ENCODE data around the gene SPPL3.

Gene SPPL3

GRCh38 chr12:120814203-120814902 lies 89.8 kb downstream of the SPPL3 start:
- no peak overlapping the region for H3K27ac ChIP-seq
- TF ChIP-seq CTCF (conservative IDR thresholded peaks at IDR 0.05), result no peak
- no peak for TF ChIP-seq ZFX (IDR thresholded peaks at IDR 0.05)

GRCh38 chr12:120813588-120814153 lies 90.5 kb downstream of the SPPL3 start:
- no peak overlapping the region for H3K27ac ChIP-seq
- TF ChIP-seq ZFX (IDR thresholded peaks at IDR 0.05) (no peak), CTCF (conservative IDR thresholded peaks at IDR 0.05) (no peak)

DNA sequence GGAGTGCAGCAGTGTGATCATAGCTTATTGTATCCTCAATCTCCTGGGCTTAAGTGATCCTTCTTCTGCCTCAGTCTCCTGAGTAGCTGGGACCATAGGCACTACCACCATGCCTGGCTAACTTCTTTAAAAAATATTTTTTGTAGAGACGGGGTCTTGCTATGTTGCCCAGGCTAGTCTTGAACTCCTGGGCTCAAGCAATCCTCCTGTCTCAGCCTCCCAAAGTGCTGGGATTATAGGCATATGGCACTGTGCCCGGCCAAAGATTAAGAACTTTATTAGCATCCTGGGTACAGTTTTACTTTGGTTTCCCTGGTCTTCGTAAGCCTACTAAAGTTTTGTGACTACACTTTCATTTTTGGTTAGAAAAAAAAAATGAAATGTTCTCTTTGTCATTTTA lies 94.1 kb downstream of the SPPL3 start:
- TF ChIP-seq ZFX (IDR thresholded peaks at IDR 0.05) (no peak), CTCF (conservative IDR thresholded peaks at IDR 0.05) (no peak)
- no peak overlapping the region for H3K27ac ChIP-seq

DNA sequence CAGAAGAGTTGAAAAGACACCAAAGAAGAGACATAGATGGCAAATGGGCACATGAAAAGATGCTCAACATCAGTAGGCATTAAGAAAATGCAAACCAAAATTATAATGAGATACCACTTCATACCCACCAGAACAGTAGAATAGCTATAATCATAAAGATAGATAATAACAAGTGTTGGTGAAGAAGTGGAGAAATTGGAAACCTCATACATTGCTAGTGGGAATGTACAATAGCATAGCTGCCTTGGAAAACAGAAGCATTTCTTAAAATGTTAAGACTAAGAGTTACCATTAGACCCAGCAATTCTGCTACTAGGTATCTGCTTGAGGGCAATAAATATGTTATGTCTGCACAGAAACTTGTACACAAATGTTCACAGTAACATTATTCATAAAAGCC lies 99.7 kb downstream of the SPPL3 start:
- no peak overlapping the region for H3K27ac ChIP-seq
- no peak for TF ChIP-seq ZFX (IDR thresholded peaks at IDR 0.05)
- TF ChIP-seq CTCF (conservative IDR thresholded peaks at IDR 0.05), result no peak

DNA sequence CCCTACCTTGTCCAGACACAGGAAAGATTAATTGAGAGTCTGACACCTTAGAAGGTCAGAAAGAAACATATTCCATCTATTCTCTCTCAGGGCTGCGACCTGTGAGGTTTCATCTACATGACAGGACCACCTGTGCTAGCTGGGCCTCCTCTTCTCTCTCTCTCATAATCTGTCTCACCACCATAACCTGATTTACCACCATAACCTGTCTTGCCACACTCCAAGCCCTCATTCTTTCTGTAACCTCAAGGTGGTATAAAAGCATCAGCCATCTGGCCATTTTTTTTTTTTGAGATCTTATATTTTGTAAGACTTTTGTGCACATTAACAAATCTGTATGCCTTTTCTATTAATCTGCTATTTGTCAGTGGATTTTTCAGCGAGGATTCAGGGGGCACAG lies 103.0 kb downstream of the SPPL3 start:
- TF ChIP-seq CTCF (conservative IDR thresholded peaks at IDR 0.05) (no peak), ZFX (IDR thresholded peaks at IDR 0.05) (no peak)
- H3K27ac ChIP-seq, result no peak overlapping the region

DNA sequence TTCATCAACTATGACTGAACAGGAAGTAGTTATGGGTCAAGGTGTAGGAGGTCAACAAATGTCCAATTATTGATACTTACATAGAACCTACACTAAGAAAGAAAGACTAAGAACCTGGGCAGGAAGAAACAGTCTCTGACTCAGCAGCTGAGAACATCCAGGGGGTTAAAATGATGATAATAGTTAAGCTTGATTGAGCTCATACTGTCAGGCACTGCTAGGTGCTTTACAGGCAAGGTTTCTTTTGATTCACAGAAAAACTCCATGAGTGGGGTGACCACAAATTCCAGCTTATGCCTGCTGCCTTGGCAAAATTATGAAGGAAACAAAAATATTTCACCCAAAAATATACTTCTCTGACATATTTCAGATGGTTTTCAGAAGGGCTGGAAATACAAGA lies 103.5 kb downstream of the SPPL3 start:
- no peak for TF ChIP-seq CTCF (conservative IDR thresholded peaks at IDR 0.05)
- TF ChIP-seq ZFX (IDR thresholded peaks at IDR 0.05), result no peak
- H3K27ac ChIP-seq, result no peak overlapping the region

- H3K27ac ChIP-seq, result no peak overlapping the region
- no peak for TF ChIP-seq CTCF (conservative IDR thresholded peaks at IDR 0.05)
- no peak for TF ChIP-seq ZFX (IDR thresholded peaks at IDR 0.05)
These were observed 104.7 kb downstream of the SPPL3 start for GRCh38 chr12:120799243-120800045.

Data from C4-2B (cell line).